ENCODE results near the gene COPS9.

Gene COPS9

GRCh38 chr2:240182001-240182400, 45.9 kb upstream of the COPS9 start:
- H3K4me3 ChIP-seq (ENCODE audit: low read depth, low read length): no peak overlapping the region
- TF ChIP-seq MAX (IDR thresholded peaks at IDR 0.05; ENCODE audit: low read depth, low read length) (no peak), POLR2A (IDR thresholded peaks at IDR 0.05; ENCODE audit: extremely low read depth, insufficient read length) (no peak), CTCF (IDR thresholded peaks at IDR 0.05; ENCODE audit: low read depth, low read length) (no peak), MYC (IDR thresholded peaks at IDR 0.05; ENCODE audit: low read depth, low read length) (no peak)
- DNase-seq (ENCODE audit: low read depth): no peak

GRCh38 chr2:240179941-240180666, 44.0 kb upstream of the COPS9 start:
- DNase-seq (ENCODE audit: low read depth): no peak
- TF ChIP-seq POLR2A (IDR thresholded peaks at IDR 0.05; ENCODE audit: extremely low read depth, insufficient read length) (no peak), MYC (IDR thresholded peaks at IDR 0.05; ENCODE audit: low read depth, low read length) (no peak), MAX (IDR thresholded peaks at IDR 0.05; ENCODE audit: low read depth, low read length) (no peak), CTCF (IDR thresholded peaks at IDR 0.05; ENCODE audit: low read depth, low read length) (no peak)
- no peak overlapping the region for H3K4me3 ChIP-seq (ENCODE audit: low read depth, low read length)

- DNase-seq (ENCODE audit: low read depth): no peak
- no peak for TF ChIP-seq CTCF (IDR thresholded peaks at IDR 0.05; ENCODE audit: low read depth, low read length)
- no peak for TF ChIP-seq MAX (IDR thresholded peaks at IDR 0.05; ENCODE audit: low read depth, low read length)
- no peak for TF ChIP-seq MYC (IDR thresholded peaks at IDR 0.05; ENCODE audit: low read depth, low read length)
- TF ChIP-seq POLR2A (IDR thresholded peaks at IDR 0.05; ENCODE audit: extremely low read depth, insufficient read length): no peak
- no peak overlapping the region for H3K4me3 ChIP-seq (ENCODE audit: low read depth, low read length)
Measured at GRCh38 chr2:240179186-240179815, 43.2 kb upstream of the COPS9 start.

- no peak overlapping the region for H3K4me3 ChIP-seq (ENCODE audit: low read depth, low read length)
- TF ChIP-seq CTCF (IDR thresholded peaks at IDR 0.05; ENCODE audit: low read depth, low read length): no peak
- TF ChIP-seq POLR2A (IDR thresholded peaks at IDR 0.05; ENCODE audit: extremely low read depth, insufficient read length): no peak
- no peak for TF ChIP-seq MAX (IDR thresholded peaks at IDR 0.05; ENCODE audit: low read depth, low read length)
- no peak for TF ChIP-seq MYC (IDR thresholded peaks at IDR 0.05; ENCODE audit: low read depth, low read length)
- DNase-seq (ENCODE audit: low read depth): no peak
Measured at GRCh38 chr2:240178564-240178963, 42.5 kb upstream of the COPS9 start.

GRCh38 chr2:240174496-240174895, 38.4 kb upstream of the COPS9 start:
- no peak overlapping the region for H3K4me3 ChIP-seq (ENCODE audit: low read depth, low read length)
- DNase-seq (ENCODE audit: low read depth): no peak
- TF ChIP-seq MYC (IDR thresholded peaks at IDR 0.05; ENCODE audit: low read depth, low read length): no peak
- no peak for TF ChIP-seq POLR2A (IDR thresholded peaks at IDR 0.05; ENCODE audit: extremely low read depth, insufficient read length)
- TF ChIP-seq MAX (IDR thresholded peaks at IDR 0.05; ENCODE audit: low read depth, low read length): no peak
- no peak for TF ChIP-seq CTCF (IDR thresholded peaks at IDR 0.05; ENCODE audit: low read depth, low read length)

Data from NB4 (cell line).